Right lobe of liver (tissue), 4 donors: ENCODE results near the gene LAMTOR2.

Experiments used
- POLR2A ChIP-seq: fragments of 450-650 bp; IDR thresholded peaks from one replicate; pipeline ENCODE4 v1.6.1; 2017; ENCODE audit warnings: antibody characterized with exemption, mild to moderate bottlenecking
- TF ChIP-seq, protein P1 (sequence below), 4 donors: fragments of 200-600 bp in 3 of 4; fragments of 450-650 bp in 1 of 4; IDR thresholded peaks; one replicate each; pipeline versions ENCODE4 v1.5.1 to v1.8.0; 2016 to 2022; ENCODE audit warnings: antibody characterized with exemption in 4 of 4, mild to moderate bottlenecking in 2 of 4
- donor health status: DM: no; HTN: no; CAD: no.
- donor health status: DM: no; HTN: no; CAD: no.
- donor health status: DM: no; HTN: yes; CAD: no.

DNA sequence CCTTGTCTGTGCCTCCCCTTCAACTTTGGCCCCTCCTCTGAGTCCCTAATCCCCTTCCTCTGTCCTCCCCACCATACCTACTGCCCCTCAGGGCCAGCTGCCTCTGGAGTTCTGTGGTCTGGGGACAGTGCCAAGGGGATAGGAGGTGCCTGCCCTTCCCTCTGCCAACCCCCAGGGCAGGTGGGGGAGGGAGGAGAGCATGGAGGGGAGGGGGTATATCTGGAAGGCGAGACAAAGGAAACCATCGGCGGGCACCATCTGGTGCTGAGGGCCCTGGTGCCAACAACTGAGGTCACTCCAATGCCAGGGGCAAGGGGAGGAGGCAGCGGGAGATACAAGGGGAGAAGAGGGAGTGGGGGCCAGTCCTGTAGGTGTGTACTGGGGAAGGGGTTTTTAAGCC lies 16.0 kb downstream of the LAMTOR2 start:
- TF ChIP-seq, protein P1, sequence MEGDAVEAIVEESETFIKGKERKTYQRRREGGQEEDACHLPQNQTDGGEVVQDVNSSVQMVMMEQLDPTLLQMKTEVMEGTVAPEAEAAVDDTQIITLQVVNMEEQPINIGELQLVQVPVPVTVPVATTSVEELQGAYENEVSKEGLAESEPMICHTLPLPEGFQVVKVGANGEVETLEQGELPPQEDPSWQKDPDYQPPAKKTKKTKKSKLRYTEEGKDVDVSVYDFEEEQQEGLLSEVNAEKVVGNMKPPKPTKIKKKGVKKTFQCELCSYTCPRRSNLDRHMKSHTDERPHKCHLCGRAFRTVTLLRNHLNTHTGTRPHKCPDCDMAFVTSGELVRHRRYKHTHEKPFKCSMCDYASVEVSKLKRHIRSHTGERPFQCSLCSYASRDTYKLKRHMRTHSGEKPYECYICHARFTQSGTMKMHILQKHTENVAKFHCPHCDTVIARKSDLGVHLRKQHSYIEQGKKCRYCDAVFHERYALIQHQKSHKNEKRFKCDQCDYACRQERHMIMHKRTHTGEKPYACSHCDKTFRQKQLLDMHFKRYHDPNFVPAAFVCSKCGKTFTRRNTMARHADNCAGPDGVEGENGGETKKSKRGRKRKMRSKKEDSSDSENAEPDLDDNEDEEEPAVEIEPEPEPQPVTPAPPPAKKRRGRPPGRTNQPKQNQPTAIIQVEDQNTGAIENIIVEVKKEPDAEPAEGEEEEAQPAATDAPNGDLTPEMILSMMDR (IDR thresholded peaks at IDR 0.05), result no peak
- no peak for TF ChIP-seq POLR2A
